Dendritic cell treated with granulocyte-macrophage colony-stimulating factor and Interleukin-4, amounts not matched to agents 40 ng/mL and 50 ng/mL, for 4 days (primary cell): Measurements from ENCODE around the gene RPP14.

Experiments
- H3K27ac Mint-ChIP-seq: one replicate; pipeline ENCODE4 v1.8.0; 2022; ENCODE audit warnings: mild to moderate bottlenecking, mixed read lengths
- H3K27me3 Mint-ChIP-seq: one replicate; pipeline ENCODE4 v1.8.0; 2022; ENCODE audit warnings: mild to moderate bottlenecking, mixed read lengths
- H3K36me3 Mint-ChIP-seq: one replicate; pipeline ENCODE4 v1.8.0; 2022; ENCODE audit warnings: low read depth, mixed read lengths
- H3K4me1 Mint-ChIP-seq: one replicate; pipeline ENCODE4 v1.8.0; 2022; ENCODE audit warnings: low read depth, mixed read lengths
- H3K4me3 Mint-ChIP-seq: one replicate; pipeline ENCODE4 v1.8.0; 2022; ENCODE audit warnings: mild to moderate bottlenecking, moderate library complexity, mixed read lengths
- H3K9me3 Mint-ChIP-seq: one replicate; pipeline ENCODE4 v1.8.0; 2022; ENCODE audit warnings: mixed read lengths
- intact Hi-C: fragments of 100-400 bp; cut with micrococcal nuclease; formaldehyde crosslinking; loops from one replicate; pipeline ENCODE4 v1.15.0; 2022

Gene RPP14

DNA sequence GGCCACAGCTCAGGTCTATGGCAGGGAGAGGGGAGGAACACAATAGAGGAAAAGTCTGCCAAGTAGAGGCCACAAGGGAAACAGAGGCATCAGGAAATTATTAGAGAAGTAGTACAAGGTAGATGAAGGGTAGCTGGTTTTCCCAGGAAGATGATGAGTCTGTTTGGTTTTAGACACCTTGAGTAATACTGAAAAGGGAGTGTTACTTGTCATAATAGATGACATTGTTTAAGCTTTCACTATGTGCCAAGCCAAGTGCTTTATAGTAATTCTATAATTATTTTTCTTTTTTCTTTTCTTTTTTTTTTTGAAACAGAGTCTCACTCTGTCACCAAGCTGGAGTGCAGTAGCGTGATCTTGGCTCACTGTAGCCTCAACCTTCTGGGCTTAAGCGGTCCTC is 40.3 kb downstream of the RPP14 start:
- Mint-ChIP-seq H3K4me1 (peaks cover 61% of the 10 kb centered on the region), H3K9me3 (no peaks in the 10 kb centered on the region), H3K36me3 (peaks cover 53% of the 10 kb centered on the region), H3K27me3 (no peaks in the 10 kb centered on the region), H3K27ac (no peak overlapping the region), H3K4me3 (no peak overlapping the region)
- intact Hi-C loops = no loop called here

DNA sequence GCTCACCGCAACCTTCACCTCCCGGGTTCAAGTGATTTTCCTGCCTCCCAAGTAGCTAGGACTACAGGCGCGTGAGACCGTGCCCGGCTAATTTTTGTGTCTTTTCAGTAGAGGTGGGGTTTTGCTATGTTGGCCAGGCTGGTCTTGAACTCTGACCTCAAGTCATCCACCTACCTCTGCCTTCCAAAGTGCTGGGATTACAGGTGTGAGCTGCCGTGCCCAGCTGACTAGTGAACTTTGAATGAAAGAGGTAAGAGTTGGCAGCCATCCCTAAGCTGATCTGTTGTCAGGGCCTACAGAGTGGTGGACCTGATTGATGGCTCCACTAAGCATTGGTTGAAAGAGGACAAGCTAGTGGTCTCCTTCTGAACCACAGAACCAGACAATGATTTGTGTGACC is 41.9 kb downstream of the RPP14 start:
- no peaks in the 10 kb centered on the region for H3K27me3 Mint-ChIP-seq
- H3K36me3 Mint-ChIP-seq = peaks cover 50% of the 10 kb centered on the region
- no peak overlapping the region for H3K27ac Mint-ChIP-seq
- H3K4me3 Mint-ChIP-seq = no peak overlapping the region
- no peaks in the 10 kb centered on the region for H3K9me3 Mint-ChIP-seq
- intact Hi-C loops = no loop called here
- peaks cover 73% of the 10 kb centered on the region for H3K4me1 Mint-ChIP-seq

DNA sequence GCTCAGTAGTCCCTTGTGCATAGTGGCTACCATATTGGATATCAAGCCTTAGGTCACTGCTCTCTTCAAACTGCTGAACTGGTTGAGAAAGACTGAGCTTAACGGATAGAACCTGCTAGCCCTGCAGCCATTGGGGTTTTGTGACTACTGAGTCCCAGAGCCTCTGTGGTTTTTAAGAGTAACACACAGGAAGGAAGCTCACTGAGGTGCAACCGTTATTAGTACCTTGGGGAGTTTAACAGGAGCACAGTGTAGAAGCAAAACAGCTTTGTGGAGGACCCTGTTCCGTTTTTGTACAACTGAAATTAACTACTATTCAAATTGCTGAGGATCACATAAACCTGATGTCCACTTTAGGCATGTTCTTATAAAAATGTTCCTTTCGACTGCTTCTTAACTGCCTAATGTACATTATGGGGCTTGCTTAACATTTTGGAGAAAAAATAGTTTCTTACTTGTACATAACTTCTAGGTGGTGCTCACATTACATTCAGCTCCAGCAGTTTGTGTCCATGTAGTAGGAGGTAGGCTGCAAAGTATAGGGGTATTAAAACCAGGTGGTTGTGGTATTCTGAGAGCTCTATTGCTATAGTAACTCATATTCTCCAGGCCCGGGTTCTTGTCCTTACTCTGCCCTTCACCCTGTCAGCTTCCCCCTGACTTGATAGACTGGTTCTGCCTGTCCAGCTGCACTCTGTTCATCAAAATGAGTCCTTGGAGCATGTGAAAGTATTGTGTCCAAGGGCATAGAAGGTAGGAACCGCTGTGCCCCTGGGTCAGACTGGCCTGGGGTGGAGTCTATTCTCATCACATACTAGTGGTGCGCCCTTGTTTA is 44.0 kb downstream of the RPP14 start:
- intact Hi-C loops = loop anchor here (2.0 to 5.0 kb wide), 2 partner anchors 15 to 37 kb away; no protein-coding TSS in a partner anchor
- Mint-ChIP-seq H3K9me3 (no peaks in the 10 kb centered on the region), H3K4me3 (no peak overlapping the region), H3K36me3 (peaks cover 35% of the 10 kb centered on the region), H3K27ac (peak overlapping the region; percentile 90), H3K27me3 (no peaks in the 10 kb centered on the region), H3K4me1 (peaks cover 77% of the 10 kb centered on the region)

DNA sequence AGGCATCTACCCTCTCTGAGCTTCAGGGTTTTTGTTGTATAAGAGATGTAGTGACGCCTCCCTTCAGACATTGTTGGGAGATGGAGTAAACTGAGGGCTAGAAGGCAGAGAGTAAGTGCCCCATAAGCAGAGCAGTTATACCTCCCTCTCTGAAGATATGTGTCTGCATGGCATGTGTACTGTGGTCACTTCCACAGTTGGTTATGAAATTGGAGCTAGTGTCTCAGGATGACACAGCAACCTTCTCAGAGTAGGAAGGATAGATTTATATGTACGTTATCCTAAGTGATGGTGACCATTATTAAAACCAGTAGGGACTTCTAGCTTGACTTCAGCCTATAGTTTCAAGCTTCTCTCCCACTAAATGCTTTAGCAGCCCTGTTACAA is 44.6 kb downstream of the RPP14 start:
- peak overlapping the region; percentile 90 for H3K27ac Mint-ChIP-seq
- intact Hi-C loops = loop anchor here (2.0 to 5.0 kb wide), 2 partner anchors 16 to 37 kb away; no protein-coding TSS in a partner anchor
- no peak overlapping the region for H3K4me3 Mint-ChIP-seq
- no peaks in the 10 kb centered on the region for H3K27me3 Mint-ChIP-seq
- H3K36me3 Mint-ChIP-seq = peaks cover 35% of the 10 kb centered on the region
- H3K4me1 Mint-ChIP-seq = peaks cover 82% of the 10 kb centered on the region
- no peaks in the 10 kb centered on the region for H3K9me3 Mint-ChIP-seq

DNA sequence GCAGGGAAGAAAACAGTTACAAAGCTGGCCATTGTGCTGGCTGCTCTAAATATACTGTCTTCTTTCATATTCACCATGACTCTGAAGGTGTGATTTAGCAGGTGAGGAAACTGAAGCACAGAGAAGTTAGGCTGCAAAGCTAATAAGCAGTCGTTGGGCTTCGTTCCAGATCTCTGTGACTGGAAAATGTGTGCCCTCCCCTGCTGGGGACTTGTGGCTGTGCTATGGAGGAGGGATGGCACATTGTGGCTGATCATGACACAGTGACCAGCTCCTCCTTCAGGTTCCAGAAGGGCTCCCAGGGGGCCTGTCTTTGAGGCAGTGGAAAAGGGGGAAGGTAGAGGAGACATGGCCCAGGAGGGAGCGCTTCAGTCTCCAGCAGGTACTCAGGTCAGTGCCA is 45.9 kb downstream of the RPP14 start:
- peaks cover 27% of the 10 kb centered on the region for H3K36me3 Mint-ChIP-seq
- peak overlapping the region; percentile 90 for H3K27ac Mint-ChIP-seq
- peaks cover 83% of the 10 kb centered on the region for H3K4me1 Mint-ChIP-seq
- intact Hi-C loops = loop anchor here (2.0 to 5.0 kb wide), 2 partner anchors 17 to 35 kb away; no protein-coding TSS in a partner anchor
- no peak overlapping the region for H3K4me3 Mint-ChIP-seq
- no peaks in the 10 kb centered on the region for H3K9me3 Mint-ChIP-seq
- no peaks in the 10 kb centered on the region for H3K27me3 Mint-ChIP-seq

DNA sequence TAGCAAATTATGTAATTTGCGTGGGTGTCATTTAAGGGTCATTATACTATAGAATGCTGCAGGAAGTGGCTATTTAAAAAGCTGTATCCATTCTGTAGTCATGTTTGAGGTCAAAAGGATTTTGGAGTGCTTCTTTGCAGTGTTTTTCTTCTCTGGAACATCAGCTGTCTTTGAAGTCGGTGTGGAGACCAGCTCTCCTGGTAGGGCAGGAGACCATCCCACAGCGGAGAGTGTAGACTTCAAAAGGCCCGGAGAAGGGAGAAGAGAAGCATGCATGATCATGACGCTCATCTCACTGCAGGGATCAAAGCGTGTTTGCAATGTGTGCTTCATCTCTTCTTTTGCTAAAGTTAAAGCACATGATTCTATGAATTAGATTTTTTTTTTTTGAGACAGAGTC is 46.6 kb downstream of the RPP14 start:
- Mint-ChIP-seq H3K4me1 (peaks cover 89% of the 10 kb centered on the region), H3K9me3 (no peaks in the 10 kb centered on the region), H3K4me3 (no peak overlapping the region), H3K27me3 (no peaks in the 10 kb centered on the region), H3K27ac (peak overlapping the region; percentile 90), H3K36me3 (peaks cover 25% of the 10 kb centered on the region)
- intact Hi-C loops = loop anchor here (5.0 kb wide), 1 partner anchor 35 kb away; no protein-coding TSS in a partner anchor

DNA sequence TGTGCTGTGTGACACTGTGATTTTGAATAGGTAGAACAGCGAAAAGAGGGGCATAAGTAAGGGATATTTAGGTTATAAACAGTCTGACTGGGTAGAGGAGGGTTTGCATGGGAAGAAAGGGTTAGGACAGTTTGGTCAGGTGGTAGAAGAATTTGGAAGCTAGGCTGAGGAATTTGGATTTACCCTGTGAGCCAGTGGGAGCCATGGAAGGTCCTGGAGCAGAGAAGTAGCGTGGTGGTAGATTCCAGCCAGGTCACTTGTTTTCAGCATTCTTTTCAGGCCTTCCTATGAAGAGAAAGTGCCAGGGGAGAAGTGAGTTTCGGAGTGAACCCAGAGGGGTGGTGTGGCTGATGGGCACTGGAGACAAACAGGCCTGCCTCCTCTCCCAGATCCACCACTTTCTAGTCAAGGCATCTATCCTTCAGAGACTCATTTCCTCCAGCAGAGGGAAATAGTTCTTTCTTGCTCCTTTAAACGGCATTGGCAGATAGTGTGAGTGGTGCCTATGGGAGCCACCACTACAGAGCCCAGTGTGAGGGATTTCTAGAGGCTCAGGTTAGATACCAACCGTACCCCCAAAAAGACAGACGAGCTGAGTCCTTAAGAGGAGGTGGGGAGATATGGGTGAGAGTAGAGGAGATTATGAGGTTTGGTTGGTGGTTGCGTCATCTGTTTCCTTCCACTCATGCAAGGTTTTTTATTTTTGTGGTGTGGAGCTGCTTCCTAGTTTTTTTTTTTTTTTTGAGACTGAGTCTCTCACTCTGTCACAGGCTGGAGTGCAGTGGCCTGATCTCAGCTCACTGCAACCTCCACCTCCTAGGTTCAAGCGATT is 47.9 kb downstream of the RPP14 start:
- H3K9me3 Mint-ChIP-seq = no peaks in the 10 kb centered on the region

DNA sequence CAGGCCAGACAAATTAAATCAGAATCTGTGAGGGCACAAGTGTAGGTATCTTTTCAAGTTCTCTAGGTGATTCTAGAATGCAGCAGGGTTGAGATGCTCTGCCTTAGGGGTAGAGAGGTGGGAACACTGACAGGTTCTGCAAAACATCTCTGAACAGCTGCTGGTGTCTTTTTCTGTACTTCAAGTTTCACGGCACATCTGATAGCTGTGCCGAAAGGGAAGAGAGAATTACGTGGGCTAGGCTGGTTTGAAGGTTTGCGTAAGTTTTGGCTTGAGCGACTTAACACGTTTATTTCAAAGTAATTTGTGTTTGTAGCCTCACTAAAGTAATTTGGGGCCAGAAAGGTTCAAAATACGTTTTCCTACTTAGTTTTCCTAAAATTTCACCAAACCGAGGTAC is 49.1 kb downstream of the RPP14 start:
- H3K27ac Mint-ChIP-seq = peak overlapping the region; percentile 90

More for the DNA sequence above, 47.9 kb downstream of the RPP14 start:
- Mint-ChIP-seq H3K4me3 (peak overlapping the region; percentile 66), H3K27me3 (no peaks in the 10 kb centered on the region), H3K27ac (peak overlapping the region; percentile 90), H3K4me1 (peaks cover 85% of the 10 kb centered on the region), H3K36me3 (peaks cover 20% of the 10 kb centered on the region)
- intact Hi-C loops = loop anchor here (5.0 kb wide), 1 partner anchor 33 kb away; no protein-coding TSS in a partner anchor

DNA sequence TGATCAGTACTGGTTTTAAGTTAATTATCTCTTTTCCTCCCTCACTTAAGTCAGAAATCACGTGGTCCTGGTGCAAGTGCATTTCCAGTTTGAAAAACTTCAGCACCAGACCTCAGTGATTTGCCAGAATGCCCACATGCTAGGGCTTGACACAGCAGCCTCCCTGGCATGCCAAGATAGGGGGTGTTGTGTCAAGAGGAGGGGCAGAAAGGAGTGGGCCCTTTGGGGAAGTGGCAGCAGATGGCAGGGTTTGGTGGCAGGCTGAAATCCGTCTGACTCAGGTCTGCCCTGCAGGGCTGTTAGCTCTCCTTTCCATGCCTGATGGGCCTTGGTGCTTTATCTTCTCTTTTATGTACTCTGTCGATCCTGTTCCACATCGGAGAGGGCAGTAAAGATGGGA is 50.0 kb downstream of the RPP14 start:
- Mint-ChIP-seq H3K27ac (peak overlapping the region; percentile 90), H3K4me1 (peaks cover 64% of the 10 kb centered on the region)

More for the DNA sequence above, 49.1 kb downstream of the RPP14 start:
- peaks cover 72% of the 10 kb centered on the region for H3K4me1 Mint-ChIP-seq
- intact Hi-C loops = no loop called here
- no peak overlapping the region for H3K4me3 Mint-ChIP-seq
- H3K9me3 Mint-ChIP-seq = no peaks in the 10 kb centered on the region
- no peaks in the 10 kb centered on the region for H3K27me3 Mint-ChIP-seq
- H3K36me3 Mint-ChIP-seq = peaks cover 14% of the 10 kb centered on the region

DNA sequence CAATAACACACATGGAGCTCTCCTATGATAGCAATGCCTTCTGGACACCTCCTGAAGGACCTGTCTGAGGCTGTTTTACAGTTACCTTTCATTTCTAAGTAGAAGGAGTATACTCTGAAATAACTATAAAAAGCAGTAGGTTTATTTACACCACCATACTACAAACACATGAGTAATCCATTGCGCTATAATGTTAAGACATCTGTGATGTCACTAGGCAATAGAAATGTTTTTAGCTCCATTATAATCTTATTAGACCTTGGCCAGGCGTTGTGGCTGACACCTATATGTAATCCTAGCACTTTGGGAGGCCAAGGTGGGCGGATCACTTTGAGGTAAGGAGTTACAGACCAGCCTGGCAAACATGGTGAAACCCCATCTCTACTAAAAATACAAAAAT is 51.4 kb downstream of the RPP14 start:
- Mint-ChIP-seq H3K4me1 (peaks cover 56% of the 10 kb centered on the region), H3K36me3 (peaks cover 7% of the 10 kb centered on the region), H3K4me3 (no peak overlapping the region), H3K27me3 (no peaks in the 10 kb centered on the region), H3K9me3 (no peaks in the 10 kb centered on the region), H3K27ac (peak overlapping the region; percentile 90)
- intact Hi-C loops = no loop called here

More for the DNA sequence above, 50.0 kb downstream of the RPP14 start:
- peaks cover 14% of the 10 kb centered on the region for H3K36me3 Mint-ChIP-seq
- intact Hi-C loops = no loop called here
- H3K4me3 Mint-ChIP-seq = peak overlapping the region; percentile 34
- H3K27me3 Mint-ChIP-seq = no peaks in the 10 kb centered on the region
- H3K9me3 Mint-ChIP-seq = no peaks in the 10 kb centered on the region

DNA sequence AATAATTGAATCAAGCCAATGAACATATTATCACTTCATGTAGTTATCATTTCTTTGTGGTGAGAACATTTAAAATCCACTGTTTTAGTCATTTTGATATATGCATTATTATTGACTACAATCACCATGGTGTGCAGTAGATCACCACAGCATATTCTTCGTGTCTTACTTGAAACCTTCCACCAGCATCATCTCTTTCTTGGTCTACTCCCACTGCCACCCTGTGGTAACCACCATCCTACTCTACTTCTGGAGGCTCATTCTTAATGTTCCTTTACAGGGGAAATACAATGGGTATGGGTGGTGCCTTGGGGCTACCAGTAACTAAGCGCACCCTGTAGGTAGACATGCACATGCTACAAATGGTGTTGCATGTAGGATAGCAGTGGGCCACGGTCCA is 52.0 kb downstream of the RPP14 start:
- H3K4me3 Mint-ChIP-seq = no peak overlapping the region
- no peaks in the 10 kb centered on the region for H3K36me3 Mint-ChIP-seq
- no peaks in the 10 kb centered on the region for H3K27me3 Mint-ChIP-seq
- H3K9me3 Mint-ChIP-seq = no peaks in the 10 kb centered on the region
- intact Hi-C loops = no loop called here
- peaks cover 49% of the 10 kb centered on the region for H3K4me1 Mint-ChIP-seq
- H3K27ac Mint-ChIP-seq = peak overlapping the region; percentile 90

DNA sequence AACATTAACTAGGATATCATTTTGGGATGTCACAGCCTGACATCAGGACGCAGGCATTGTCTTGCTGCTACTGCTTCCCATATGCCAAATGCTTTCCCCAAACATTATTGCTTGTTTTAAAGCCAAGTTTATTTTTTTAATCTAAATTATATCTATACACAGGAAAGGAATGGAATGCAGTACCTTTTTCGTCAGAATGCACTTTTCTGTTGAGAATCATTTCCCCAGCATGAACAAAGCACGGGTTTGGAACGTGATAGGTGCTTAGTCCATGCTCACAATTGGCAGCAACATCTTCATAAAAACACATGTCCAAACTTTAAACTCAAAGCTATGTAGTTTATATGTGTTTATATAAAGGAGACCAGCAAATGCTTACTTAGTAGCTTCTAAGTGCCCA is 52.8 kb downstream of the RPP14 start:
- no peak overlapping the region for H3K4me3 Mint-ChIP-seq
- H3K27me3 Mint-ChIP-seq = no peaks in the 10 kb centered on the region
- H3K9me3 Mint-ChIP-seq = no peaks in the 10 kb centered on the region
- peaks cover 6% of the 10 kb centered on the region for H3K36me3 Mint-ChIP-seq
- peaks cover 48% of the 10 kb centered on the region for H3K4me1 Mint-ChIP-seq
- no peak overlapping the region for H3K27ac Mint-ChIP-seq
- intact Hi-C loops = no loop called here

DNA sequence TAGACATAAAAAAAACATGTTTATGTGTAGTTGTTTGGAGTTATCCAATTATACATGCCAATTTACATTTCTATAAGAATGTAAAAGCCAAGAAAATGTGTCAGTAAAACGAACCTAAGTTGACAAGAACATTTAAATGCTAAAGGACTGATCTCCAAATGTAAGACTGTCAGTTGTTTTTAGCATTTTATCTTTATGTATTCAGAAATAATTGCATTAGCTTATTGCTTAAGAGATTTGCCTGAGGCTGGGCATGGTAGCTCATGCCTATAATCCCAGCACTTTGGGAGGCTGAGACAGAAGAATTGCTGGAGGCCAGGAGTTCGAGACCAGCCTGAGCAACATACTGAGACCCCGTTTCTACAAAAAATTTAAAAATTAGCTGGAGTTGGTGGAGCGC is 53.6 kb downstream of the RPP14 start:
- H3K4me3 Mint-ChIP-seq = no peak overlapping the region
- H3K9me3 Mint-ChIP-seq = no peaks in the 10 kb centered on the region
- intact Hi-C loops = no loop called here
- H3K27me3 Mint-ChIP-seq = no peaks in the 10 kb centered on the region
- H3K27ac Mint-ChIP-seq = no peak overlapping the region
- peaks cover 6% of the 10 kb centered on the region for H3K36me3 Mint-ChIP-seq
- H3K4me1 Mint-ChIP-seq = peaks cover 46% of the 10 kb centered on the region

DNA sequence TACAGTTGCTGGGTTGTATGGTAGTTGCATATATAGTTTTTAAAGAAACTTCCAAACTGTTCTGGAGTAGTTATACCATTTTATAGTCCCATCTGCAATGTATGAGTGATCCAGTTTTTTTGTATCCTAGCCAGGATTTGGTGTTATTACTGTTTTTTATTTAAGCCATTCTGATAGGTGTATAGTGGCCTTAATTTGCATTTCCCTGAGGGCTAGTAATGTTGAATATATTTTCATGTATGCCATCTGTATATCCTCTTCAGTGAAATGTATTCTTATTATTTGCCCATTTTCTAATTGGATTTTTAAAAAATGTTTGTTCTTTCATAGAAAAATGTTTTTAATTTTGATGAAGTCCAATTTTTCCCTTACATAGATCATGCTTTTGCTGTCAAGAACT is 55.8 kb downstream of the RPP14 start:
- peaks cover 21% of the 10 kb centered on the region for H3K36me3 Mint-ChIP-seq
- H3K4me3 Mint-ChIP-seq = no peak overlapping the region
- intact Hi-C loops = no loop called here
- H3K4me1 Mint-ChIP-seq = peaks cover 48% of the 10 kb centered on the region
- H3K27ac Mint-ChIP-seq = no peak overlapping the region
- no peaks in the 10 kb centered on the region for H3K9me3 Mint-ChIP-seq
- no peaks in the 10 kb centered on the region for H3K27me3 Mint-ChIP-seq
